ENCODE results near the gene NXPE1.

- TF ChIP-seq, protein P1, sequence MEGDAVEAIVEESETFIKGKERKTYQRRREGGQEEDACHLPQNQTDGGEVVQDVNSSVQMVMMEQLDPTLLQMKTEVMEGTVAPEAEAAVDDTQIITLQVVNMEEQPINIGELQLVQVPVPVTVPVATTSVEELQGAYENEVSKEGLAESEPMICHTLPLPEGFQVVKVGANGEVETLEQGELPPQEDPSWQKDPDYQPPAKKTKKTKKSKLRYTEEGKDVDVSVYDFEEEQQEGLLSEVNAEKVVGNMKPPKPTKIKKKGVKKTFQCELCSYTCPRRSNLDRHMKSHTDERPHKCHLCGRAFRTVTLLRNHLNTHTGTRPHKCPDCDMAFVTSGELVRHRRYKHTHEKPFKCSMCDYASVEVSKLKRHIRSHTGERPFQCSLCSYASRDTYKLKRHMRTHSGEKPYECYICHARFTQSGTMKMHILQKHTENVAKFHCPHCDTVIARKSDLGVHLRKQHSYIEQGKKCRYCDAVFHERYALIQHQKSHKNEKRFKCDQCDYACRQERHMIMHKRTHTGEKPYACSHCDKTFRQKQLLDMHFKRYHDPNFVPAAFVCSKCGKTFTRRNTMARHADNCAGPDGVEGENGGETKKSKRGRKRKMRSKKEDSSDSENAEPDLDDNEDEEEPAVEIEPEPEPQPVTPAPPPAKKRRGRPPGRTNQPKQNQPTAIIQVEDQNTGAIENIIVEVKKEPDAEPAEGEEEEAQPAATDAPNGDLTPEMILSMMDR (IDR thresholded peaks at IDR 0.05) = no peak
- TF ChIP-seq POLR2A (IDR thresholded peaks at IDR 0.05) = no peak
Measured at GRCh38 chr11:114604886-114605285, 45.2 kb upstream of the NXPE1 start.
